ENCODE data around the gene KIF3A. TPM values are rescaled to one million over a fixed set of nuclear protein-coding genes. Genes with fewer than 3 reads are reported as not detected.
A peak's percentile ranks its signal among the peaks of the same experiment; 100 is the strongest.

The KIF3A gene
- total RNA-seq, 1 experiment from 2014 or later: 18.9 TPM

DNA sequence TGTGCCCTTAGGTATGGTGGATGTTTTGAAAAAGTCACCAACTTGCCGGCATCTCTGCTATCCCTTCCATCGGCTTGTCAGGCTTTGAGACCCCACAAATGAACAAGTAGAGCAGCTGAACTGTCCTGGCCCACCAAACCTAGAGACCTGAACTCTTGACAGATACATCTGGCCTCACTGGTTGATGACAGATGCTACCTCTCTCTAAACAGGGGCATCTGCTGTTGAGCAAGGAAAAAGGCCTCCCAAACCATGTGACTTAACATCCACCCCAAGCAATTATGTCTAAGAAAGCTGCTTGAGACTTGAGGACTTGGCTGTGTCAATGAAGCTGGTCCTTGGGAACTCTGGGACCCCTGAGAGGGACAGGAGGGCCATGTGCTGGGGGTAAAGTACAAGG, 12.2 kb upstream of the KIF3A start:
- H3K36me3 Mint-ChIP-seq (ENCODE audit: insufficient read depth, unreplicated experiment): no peaks in the 10 kb centered on the region
- H3K4me3 Mint-ChIP-seq (ENCODE audit: low read depth, unreplicated experiment): no peak overlapping the region
- H3K9me3 Mint-ChIP-seq (ENCODE audit: low read depth, unreplicated experiment): no peaks in the 10 kb centered on the region
- CTCF ChIA-PET: no interaction called here
- intact Hi-C loops (cut with micrococcal nuclease; ENCODE audit: unreplicated experiment): no loop called here
- BruUV-seq (replicated peaks): no TSS peak
- TF ChIP-seq, protein P1, sequence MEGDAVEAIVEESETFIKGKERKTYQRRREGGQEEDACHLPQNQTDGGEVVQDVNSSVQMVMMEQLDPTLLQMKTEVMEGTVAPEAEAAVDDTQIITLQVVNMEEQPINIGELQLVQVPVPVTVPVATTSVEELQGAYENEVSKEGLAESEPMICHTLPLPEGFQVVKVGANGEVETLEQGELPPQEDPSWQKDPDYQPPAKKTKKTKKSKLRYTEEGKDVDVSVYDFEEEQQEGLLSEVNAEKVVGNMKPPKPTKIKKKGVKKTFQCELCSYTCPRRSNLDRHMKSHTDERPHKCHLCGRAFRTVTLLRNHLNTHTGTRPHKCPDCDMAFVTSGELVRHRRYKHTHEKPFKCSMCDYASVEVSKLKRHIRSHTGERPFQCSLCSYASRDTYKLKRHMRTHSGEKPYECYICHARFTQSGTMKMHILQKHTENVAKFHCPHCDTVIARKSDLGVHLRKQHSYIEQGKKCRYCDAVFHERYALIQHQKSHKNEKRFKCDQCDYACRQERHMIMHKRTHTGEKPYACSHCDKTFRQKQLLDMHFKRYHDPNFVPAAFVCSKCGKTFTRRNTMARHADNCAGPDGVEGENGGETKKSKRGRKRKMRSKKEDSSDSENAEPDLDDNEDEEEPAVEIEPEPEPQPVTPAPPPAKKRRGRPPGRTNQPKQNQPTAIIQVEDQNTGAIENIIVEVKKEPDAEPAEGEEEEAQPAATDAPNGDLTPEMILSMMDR (IDR thresholded peaks at IDR 0.05; ENCODE audit: unreplicated experiment): no peak
- DNase-seq: no peak
- H3K27me3 Mint-ChIP-seq (ENCODE audit: unreplicated experiment): no peaks in the 10 kb centered on the region
- H3K4me1 Mint-ChIP-seq (ENCODE audit: low read depth, unreplicated experiment): no peaks in the 10 kb centered on the region
- no peak overlapping the region for H3K27ac Mint-ChIP-seq (ENCODE audit: unreplicated experiment)

DNA sequence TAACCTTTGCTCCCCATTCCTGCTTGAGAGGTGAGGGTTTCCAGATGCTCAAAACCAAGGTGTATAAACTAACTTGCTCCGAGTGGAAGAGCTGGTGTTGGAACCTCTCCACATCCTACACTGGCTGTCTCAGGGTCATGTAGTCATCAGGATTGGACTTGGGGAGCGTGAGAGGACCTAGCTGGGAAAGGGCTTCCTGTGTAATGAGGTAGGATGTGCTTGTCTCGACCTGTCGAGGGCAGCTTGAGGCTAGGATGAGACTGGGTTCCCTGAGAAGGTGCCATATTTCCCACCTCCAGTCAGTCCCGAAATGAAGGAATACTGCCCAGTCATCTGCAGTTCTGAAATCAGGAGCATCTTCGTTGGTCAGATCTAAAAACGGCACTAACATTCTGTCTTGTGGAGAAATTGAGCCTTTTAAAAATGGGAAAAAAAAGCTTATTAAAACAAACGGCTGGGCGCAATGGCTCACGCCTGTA, 11.2 kb upstream of the KIF3A start:
- H3K36me3 Mint-ChIP-seq (ENCODE audit: insufficient read depth, unreplicated experiment): no peaks in the 10 kb centered on the region
- DNase-seq: no peak
- H3K4me1 Mint-ChIP-seq (ENCODE audit: low read depth, unreplicated experiment): no peaks in the 10 kb centered on the region
- H3K27ac Mint-ChIP-seq (ENCODE audit: unreplicated experiment): no peak overlapping the region
- no peaks in the 10 kb centered on the region for H3K9me3 Mint-ChIP-seq (ENCODE audit: low read depth, unreplicated experiment)
- CTCF ChIA-PET: interaction anchor here (0.7 kb wide), 1 partner anchor 285 kb away, joined by 3 read pairs; no protein-coding TSS in a partner anchor
- TF ChIP-seq, protein P1 (IDR thresholded peaks at IDR 0.05; ENCODE audit: unreplicated experiment): no peak
- H3K27me3 Mint-ChIP-seq (ENCODE audit: unreplicated experiment): no peaks in the 10 kb centered on the region
- intact Hi-C loops (cut with micrococcal nuclease; ENCODE audit: unreplicated experiment): no loop called here
- peak overlapping the region; percentile 66 for H3K4me3 Mint-ChIP-seq (ENCODE audit: low read depth, unreplicated experiment)
- TSS peak; percentile 44 for BruUV-seq (replicated peaks)

DNA sequence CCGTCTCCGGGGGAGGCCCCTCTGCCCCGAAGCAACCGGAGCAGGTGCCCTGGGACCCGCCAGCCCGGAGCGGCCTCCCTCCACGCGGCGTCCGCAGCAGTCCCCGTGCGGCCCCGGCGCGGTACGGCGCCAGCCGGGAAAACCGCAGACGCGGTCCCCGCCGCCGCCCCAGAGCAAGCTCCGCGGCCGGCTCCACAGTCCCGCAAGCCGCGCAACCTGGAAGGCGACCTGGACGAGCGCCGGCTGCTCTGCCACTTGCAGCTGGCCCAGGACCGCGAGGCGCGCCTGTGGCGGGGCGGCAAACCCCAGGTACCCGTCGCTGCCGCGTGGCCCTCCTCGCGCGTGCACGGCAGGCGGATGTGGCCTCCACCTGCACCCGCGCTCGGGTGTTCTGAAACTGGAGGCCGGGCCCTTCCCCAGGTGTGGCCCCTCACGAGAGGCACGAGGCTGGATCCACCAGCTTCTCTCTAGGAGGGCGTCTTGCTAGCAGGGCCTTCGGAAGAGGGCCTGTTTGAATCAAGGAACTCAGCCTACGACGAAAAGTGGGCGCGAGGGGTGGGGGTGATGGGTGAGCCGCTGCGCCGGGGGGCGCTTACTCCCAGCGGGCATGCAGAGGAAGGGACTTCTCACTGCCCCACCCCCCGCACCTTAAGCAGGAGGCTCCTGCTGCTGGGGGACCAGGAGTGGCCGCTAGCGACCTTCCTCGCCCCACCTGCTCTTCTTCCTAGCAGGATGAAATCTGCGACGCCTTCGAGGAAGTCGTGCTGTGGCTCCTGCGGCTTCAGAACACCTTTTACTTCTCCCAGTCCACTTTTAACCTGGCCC, 10.5 kb upstream of the KIF3A start:
- no peak overlapping the region for H3K27ac Mint-ChIP-seq (ENCODE audit: unreplicated experiment)
- DNase-seq: peak; percentile 17
- no TSS peak for BruUV-seq (replicated peaks)
- TF ChIP-seq, protein P1 (IDR thresholded peaks at IDR 0.05; ENCODE audit: unreplicated experiment): no peak
- CTCF ChIA-PET: interaction anchor here (0.7 to 1.6 kb wide), 6 partner anchors 10 to 285 kb away, joined by 3 to 28 read pairs (median 6); partner anchors contain the start of genes GDF9, KIF3A, SOWAHA and UQCRQ
- H3K27me3 Mint-ChIP-seq (ENCODE audit: unreplicated experiment): no peaks in the 10 kb centered on the region
- H3K36me3 Mint-ChIP-seq (ENCODE audit: insufficient read depth, unreplicated experiment): no peaks in the 10 kb centered on the region
- no peaks in the 10 kb centered on the region for H3K9me3 Mint-ChIP-seq (ENCODE audit: low read depth, unreplicated experiment)
- no peaks in the 10 kb centered on the region for H3K4me1 Mint-ChIP-seq (ENCODE audit: low read depth, unreplicated experiment)
- intact Hi-C loops (cut with micrococcal nuclease; ENCODE audit: unreplicated experiment): no loop called here
- peak overlapping the region; percentile 66 for H3K4me3 Mint-ChIP-seq (ENCODE audit: low read depth, unreplicated experiment)

DNA sequence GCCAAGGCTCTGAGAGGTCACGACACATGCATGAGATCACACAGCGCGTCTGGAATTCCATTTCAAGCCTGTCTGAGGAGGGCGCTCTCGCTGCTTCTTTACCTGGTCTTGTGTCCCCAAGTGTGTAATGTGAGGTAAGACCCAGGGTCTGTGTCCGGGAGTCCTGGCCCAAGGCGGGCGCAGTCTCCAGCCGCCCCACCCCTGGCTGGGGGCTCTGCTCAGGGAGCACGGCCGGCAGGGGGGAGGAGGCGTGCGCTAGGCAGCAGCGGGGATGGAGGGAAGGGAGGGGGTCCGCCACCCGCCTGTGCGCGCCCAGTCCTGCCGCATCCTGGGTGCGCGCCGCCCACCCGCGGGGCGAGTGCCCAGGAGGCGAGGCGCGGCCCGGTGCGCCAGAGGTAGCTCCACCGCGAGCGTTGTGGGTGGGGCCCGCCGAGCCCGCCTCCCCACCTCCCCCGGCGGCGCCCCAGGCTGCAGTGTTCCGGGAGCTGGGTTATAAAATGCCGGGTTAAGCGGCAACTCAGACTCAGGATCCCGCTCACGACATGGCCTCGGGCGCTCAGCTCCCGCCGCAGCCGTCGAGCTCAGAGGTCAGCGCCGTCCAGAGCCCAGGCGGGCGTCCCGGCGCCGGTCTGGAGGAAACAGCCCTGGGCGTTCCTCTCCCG, 9.7 kb upstream of the KIF3A start, which contains the start of gene CCNI2:
TSS of gene CCNI2 (plus strand) at position 473 of the 662 bp plus-strand sequence. CDS start at position 543, 70 bp downstream.
- Mint-ChIP-seq H3K36me3 (ENCODE audit: insufficient read depth, unreplicated experiment) (no peaks in the 10 kb centered on the region), H3K27ac (ENCODE audit: unreplicated experiment) (no peak within 1 kb of the TSS), H3K27me3 (ENCODE audit: unreplicated experiment) (no peaks in the 10 kb centered on the region), H3K9me3 (ENCODE audit: low read depth, unreplicated experiment) (no peaks in the 10 kb centered on the region), H3K4me1 (ENCODE audit: low read depth, unreplicated experiment) (no peaks in the 10 kb centered on the region), H3K4me3 (ENCODE audit: low read depth, unreplicated experiment) (peak within 1 kb of the TSS; percentile 66)
- TF ChIP-seq, protein P1 (IDR thresholded peaks at IDR 0.05; ENCODE audit: unreplicated experiment): no peak
- no TSS peak for BruUV-seq (replicated peaks)
- CTCF ChIA-PET: interaction anchor here (1.0 to 1.6 kb wide), 5 partner anchors 10 to 119 kb away, joined by 3 to 28 read pairs (median 8); partner anchors contain the start of genes GDF9, KIF3A, SOWAHA and UQCRQ
- intact Hi-C loops (cut with micrococcal nuclease; ENCODE audit: unreplicated experiment): no loop called here
- DNase-seq: peak; percentile 68
